IPS-NIHi11 (cell line): Measurements from ENCODE around the gene TUBG2.

ENCODE experiments used
- DNase-seq: peaks from one replicate; pipeline ENCODE4 v3.0.0; 2012; ENCODE audit warnings: mixed read lengths, low spot score

The TUBG2 gene

DNA sequence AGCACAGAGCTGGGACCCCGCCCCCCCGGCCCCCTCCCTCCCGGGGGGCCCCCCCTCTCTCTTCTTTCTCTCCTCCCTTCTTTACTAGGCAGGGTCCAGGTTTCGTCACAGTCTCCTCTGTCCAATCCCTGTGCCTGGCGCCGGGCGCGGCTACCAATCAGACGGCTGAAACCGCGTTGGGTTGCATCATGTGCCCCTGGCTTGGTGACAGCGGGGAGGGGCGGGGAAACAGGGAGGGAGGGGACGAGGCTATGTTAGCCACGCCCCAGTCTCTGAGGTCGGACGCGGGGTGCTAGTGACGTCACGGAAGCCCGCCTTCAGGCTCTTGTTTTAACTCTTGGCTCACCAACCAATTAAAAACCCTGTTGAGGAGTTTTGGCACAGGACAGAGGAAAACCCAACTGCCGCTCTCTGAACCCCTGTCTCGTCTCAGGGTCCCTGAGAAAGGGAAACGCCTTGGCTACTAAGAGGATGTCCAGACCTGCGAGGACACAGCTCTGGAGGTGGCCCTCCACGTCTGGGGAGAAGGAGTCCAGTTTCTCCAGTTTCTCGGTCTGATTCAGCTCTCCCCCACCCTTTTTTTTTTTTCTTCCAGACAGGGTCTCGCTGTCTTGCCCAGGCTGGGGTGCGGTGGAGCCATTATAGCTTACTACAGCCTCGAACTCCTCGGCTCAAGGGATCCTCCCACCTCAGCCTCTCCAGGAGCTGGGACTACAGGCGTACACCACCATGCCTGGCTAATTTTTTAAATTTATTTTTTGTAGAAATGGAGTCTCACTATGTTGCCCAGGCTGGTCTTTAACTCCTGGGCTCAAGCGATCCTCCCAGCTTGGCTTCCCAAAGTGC, 18.2 kb downstream of the TUBG2 start:
- DNase-seq, result peak; percentile 93

DNA sequence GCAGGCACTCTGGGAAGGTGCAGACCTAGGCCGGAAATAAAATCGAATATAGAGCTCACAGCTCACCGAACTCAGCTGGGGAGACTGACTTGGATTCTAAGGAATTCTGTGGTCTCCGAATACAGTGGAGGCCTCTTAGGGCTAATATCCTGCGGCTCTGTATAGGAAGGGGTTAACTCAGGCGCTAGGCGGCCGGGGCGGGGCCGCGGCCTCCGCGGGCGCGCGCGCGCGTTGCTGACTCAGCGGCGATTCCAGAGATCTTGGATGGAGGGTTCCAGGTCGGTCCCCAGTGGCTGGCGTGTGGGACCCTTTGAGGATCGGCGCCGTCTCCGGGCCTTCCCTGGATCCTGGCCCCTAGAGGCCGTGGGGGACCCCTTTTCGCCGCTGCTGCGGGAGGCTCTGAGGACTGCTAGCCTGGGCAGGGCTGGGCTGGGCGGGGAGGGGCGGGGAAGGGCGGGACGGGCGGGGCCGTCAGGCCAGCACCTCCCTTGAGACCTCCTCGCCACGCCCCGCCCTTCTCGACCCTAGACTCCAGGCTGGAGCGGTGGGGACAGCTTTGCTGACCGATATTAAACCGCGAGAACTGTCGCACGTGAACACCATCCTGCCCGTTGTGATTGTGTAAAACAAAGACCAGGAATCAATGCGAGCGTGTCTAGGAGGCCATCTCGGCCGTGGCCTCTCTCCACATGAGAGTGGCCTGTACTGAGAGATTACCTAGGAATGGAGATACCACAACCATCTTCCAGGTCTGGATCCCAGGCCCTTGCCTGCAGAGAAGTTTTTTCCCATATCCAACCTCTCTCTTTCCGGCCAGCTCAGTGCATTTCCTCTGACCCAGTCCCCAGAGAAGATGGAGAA, 19.1 kb downstream of the TUBG2 start:
- DNase-seq, result peak; percentile 83

DNA sequence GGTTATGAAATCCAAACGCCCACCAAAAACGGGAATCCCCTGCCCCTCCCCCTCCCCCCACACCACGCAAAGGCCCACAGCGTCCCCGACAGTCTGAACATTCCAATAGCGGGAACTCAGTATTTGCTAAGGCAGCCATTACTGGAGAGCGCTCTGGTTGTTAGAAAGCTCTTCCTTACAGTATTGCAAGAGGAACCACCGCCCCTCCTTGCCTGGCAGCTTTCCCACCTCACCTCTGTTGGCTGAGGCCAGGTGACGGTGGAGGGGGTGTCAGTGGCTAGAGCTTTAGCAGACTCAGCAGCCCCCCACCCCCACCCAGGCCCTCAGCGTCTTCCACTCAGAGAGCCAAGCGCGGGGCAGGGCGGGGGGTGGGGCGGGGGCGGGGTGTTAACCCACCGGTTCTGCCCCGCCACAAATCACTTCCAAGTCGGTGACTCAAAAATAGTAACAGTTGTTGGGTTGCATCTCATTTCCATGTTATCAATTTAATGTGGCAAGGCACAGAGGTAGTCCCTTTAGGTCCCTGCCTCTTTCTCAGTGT, 19.9 kb downstream of the TUBG2 start:
- DNase-seq, result peak; percentile 36

DNA sequence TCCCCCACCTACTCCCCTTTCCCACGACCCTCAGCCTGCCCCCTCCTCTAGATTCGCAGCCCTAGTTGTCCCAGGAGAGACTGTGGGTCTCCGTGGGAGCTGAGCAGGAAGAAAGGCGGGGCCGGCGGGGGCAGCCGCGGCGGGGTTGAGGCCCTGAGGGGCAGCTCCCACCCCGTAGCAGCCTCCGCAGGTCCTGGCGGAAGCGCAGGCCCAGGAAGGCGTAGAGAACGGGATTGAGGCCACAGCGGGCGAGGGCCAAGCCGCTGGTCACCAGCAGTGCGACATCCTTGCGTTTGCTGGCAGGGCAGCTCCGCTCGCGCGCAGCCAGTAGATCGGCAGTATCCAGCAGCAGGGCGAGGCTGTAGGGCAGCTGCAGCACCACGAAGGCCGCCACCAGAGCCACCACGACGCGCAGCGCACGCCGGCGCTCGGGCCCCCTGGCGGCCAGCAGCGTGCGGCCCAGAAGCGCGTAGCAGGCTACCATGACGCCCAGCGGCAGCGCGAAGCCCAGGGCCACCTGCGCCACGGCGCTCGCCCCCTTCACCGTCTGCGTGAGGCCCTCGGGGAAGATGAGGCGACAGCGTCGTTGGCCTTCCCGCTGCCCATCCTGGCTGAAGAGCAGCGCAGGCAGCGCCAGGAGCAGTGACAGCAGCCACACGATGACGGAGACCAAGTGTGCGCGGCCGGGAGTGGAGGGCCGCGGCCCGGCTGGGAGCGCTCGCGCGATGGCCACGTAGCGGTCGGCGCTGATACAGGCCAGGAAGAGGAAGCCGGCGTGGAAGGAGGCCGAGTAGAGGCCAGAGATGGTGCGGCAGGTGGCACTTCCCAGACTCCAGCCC, 20.6 kb downstream of the TUBG2 start:
- peak; percentile 76 for DNase-seq

DNA sequence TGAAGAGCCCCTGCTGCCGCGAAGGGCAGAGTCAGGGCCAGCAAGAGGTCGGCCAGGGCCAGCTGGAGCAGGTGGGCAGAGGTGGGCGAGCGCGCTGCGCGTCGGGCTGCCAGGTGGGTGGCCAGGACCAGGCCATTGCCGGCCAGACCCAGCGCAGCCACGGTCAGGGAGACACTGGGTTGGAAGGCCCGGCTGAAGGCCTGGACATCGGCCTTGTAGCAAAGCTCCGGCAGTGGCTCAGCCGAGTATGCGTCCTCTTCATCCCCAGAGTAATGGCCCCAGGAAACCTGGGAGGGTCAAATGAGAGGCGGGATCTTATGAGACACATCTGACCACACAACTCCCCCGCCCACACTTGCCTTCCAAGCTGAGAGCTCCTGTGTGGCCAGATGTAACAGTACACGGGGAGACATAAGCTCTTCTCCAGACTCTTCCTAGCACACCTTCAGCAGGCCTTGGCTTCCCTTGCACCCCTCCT, 21.3 kb downstream of the TUBG2 start:
- no peak for DNase-seq

DNA sequence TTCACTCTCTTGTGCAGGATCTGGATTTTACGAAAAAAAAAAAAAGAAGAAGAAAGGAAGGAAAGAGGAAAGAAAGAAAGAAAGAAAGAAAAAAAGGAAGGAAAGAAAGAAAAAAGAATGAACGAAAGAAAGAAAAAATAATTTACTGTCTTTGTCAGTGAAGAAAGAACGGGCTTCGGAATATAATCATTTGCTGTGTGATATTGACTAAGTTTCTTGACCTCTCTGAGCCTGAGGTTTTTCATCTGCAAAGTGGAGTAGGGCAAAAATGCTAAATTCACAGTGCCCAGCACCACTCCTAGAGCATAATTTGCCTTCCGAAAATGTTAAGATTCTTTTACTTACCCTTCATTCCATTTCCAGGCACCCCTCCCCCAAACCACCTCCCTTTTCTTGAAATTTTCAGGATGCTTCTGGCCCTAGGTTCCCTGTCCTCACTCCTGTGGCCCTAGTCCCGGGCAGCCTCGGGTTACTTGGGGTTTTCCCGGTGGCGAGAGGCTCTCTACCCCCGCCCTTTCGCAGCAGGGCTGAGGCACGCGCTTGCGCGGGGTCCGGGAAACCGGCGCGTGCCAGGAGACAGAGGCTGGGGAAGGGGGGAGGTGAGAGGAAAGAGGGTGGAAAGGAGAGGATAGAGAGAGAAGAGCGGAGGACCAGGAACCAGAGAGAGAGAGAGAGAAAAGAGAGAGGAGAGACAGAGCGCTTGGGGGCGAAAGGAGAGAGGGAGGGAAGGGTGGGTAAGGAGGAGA, 23.1 kb downstream of the TUBG2 start, which contains the start of gene CNTNAP1:
TSS of gene CNTNAP1 (plus strand) at position 556 of the 746 bp plus-strand sequence. CDS start 299 bp downstream, outside the sequence.
- DNase-seq, result peak; percentile 74

DNA sequence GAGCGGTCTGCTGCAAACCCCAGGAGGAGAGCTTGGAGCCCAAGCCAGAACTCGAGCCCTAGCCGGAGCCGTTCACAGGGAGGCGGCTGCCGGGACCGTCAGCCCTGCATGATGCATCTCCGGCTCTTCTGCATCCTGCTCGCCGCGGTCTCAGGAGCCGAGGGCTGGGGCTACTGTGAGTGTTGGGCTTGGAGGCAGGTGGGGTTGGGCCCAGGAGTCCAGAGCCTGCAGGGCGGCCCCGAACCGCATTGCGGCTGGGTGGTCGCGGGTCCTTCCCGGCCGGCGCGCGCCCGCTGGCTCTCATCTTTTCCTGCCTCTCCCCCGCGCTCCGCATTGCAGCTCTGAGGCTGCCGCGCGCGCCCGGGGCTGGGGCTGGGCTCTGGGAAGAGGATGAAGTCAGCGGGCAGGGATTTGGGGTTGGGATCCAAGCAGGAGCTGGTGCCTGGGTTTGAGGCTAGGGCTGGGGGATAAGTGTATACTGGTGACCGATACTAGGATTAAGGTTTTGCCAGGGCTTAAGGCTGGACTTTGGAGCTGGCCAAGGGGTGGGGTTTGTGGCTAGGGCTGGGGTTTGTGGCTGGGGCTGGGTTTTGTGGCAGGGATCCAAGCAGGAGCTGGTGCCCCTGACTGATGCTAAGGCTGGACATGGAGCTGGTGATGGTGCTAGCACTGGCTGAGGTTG, 23.8 kb downstream of the TUBG2 start:
- peak; percentile 79 for DNase-seq

DNA sequence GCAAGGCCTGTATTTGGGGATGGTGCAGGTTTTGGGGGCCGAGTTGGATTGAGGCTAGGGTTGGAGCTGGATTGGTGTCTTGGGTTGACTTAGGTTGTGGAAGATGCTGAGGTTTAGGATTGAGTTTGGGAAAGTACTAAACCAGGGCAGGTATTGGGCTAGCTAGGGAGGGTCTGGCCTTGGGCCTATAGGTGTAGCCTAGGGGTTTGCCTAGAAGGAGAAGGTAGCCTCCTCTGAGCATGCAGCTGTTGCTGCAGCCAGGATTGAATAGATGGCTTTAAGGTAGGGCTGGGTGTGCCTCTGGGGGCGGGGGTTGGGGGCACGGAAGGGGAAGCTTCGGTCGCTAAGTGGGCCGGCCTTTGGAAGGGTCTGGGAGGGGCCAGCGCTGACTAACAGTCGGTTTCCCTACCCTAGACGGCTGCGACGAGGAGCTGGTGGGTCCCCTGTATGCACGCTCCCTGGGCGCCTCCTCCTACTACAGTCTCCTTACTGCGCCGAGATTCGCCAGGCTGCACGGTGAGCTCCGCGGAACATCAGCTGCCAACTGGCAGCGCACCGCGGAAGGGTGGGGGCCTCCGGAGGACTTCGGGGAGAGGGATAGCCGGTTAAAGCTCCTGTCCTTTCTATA, 24.4 kb downstream of the TUBG2 start:
- DNase-seq, result peak; percentile 45

DNA sequence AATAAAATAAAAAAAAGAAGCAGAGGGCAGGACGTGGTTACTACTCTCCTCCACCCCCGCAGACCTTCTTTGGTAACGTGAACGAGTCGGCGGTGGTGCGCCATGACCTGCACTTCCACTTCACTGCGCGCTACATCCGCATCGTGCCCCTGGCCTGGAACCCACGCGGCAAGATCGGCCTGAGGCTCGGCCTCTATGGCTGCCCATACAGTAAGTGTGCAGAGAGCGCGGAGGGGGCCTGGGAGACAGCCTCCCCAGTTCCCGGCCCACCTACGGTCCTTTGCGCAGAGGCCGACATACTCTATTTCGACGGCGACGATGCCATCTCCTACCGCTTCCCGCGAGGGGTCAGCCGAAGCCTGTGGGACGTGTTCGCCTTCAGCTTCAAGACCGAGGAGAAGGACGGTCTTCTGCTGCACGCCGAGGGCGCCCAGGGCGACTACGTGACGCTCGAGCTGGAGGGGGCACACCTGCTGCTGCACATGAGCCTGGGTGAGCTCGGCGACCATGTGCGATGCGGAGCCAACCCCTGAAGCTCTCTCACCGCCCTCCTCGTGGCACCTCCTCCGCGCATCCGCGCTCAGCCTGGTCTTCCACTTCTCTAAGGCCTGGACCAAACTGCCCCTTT, 26.0 kb downstream of the TUBG2 start:
- no peak for DNase-seq

DNA sequence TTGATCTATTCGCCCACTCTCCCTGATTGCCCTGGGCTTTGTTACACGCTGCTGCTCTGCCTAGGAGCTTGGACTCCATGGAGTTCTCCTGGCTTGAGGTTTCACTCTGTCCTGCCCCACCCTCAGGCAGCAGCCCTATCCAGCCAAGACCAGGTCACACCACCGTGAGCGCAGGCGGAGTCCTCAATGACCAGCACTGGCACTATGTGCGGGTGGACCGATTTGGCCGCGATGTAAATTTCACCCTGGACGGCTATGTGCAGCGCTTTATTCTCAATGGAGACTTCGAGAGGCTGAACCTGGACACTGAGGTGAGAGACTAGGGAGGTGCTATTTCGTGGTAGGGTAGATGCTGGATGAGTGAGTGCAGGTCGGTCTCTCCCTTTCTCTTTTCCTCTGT, 26.7 kb downstream of the TUBG2 start:
- DNase-seq, result no peak

DNA sequence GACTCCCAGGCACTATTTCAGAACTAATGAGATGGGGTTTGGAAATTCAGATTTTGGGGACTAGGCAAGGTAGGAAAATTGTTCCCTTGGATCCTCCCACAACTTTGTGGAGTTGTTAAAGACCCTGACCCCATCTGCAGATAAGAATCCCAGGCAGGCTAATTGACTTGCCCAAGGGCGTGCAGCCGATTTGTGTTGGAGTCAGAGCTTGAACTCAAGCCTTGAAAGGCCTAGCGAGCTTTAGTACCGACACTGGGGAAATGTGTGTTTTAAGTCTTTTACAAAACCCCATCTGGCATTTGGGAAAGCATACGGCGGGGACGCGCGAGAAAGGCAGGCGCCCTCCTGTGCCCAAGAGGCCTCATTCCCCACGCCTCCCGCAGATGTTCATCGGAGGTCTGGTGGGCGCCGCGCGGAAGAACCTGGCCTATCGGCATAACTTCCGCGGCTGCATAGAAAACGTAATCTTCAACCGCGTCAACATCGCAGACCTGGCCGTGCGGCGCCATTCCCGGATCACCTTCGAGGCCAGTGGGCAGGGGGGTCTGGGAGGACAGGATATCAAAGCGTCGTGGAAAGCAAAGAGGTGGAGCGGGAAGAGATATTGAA, 27.5 kb downstream of the TUBG2 start:
- DNase-seq, result peak; percentile 41

DNA sequence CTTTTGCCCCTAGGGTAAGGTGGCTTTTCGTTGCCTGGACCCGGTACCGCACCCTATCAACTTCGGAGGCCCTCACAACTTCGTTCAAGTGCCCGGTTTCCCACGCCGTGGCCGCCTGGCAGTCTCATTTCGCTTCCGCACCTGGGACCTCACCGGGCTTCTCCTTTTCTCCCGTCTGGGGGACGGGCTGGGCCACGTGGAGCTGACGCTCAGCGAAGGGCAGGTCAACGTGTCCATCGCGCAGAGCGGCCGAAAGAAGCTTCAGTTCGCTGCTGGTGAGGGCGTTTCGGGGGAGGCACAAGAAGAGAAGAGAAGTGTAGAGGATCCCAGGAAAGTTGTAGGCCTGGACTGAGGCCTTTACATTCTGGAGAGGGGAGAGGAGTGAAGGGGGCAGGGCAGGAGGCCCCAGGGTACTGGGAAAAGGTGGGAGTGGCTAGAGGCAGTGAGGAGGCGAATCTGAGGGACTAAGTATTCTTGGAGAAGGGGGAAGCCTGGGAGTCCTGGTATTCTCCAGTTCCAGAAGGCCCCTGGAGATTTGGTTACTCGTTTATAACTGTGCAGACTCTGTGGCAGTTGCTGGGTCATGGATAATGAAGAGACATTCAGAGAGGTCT, 28.7 kb downstream of the TUBG2 start:
- no peak for DNase-seq

DNA sequence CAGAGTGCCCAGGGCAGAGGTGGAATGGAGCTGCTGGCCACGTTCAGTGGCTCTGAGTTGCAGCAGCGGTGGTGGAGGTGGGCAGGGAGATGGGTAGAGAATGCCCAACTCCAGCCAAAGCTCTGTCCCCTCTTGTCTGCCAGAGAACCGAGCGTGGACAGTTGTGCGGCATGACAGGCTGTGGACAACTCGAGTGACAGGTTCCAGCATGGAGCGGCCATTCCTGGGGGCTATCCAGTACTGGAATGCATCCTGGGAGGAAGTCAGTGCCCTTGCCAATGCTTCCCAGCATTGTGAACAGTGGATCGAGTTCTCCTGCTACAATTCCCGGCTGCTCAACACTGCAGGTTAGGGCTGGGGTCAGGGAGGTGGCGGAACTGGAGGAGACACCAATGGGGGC, 31.5 kb downstream of the TUBG2 start:
- no peak for DNase-seq

DNA sequence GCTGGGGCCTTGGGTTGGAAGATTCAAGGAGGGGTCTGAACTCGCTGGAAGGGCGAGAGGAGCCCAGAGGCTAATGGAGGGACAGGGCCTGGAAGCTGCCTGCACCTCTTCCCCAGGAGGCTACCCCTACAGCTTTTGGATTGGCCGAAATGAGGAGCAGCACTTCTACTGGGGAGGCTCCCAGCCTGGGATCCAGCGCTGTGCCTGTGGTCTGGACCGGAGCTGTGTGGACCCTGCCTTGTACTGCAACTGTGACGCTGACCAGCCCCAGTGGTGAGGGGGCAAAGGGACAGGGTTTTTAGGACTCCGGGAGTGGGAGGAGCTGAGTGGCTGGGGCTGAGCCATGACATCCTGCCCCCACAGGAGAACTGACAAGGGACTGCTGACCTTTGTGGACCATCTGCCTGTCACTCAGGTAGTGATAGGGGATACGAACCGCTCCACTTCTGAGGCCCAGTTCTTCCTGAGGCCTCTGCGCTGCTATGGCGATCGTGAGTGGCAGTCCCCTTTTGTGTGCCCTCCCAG, 32.0 kb downstream of the TUBG2 start:
- no peak for DNase-seq

DNA sequence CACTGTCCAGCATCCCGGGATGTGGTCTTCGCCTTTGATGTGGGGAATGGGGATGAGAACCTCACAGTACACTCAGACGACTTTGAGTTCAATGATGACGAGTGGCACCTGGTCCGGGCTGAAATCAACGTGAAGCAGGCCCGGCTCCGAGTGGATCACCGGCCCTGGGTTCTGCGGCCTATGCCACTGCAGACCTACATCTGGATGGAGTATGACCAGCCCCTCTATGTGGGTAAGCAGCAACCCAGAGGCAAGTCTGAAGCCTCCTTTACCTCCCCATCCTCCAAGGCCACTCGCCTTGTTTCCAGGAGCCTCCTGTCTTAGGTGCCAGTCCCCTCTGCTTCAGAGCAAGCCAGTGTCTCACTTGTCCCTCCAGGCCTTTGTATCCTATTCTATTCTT, 33.4 kb downstream of the TUBG2 start:
- DNase-seq, result no peak

DNA sequence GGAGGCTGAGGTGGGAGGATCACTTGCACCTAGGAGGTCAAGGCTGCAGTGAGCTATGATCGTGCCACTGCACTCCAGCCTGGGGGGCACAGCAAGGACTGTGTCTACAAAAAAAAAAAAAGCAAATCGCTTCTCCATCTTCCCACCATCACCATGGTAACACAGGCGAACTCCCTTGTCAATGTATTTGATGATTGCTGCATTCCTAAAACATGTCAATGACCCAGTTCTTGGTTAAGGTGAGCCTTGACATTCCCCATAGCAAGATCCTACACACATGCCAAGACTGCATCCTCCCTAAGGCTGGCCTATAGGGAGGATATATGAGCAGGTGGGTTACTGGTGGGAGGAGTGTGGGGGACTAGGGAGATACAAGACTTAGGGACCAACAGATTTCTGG, 35.4 kb downstream of the TUBG2 start:
- DNase-seq, result no peak

DNA sequence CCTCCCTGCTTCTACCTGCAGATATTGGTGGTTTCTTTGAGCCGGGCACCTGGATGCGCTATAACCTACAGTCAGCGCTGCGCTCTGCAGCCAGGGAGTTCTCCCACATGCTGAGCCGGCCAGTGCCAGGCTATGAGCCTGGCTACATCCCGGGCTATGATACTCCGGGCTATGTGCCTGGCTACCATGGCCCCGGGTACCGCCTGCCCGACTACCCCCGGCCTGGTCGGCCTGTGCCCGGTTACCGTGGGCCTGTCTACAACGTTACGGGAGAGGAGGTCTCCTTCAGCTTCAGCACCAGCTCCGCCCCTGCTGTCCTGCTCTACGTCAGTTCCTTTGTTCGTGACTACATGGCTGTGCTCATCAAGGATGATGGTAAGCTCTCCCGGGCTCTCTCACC, 36.4 kb downstream of the TUBG2 start:
- no peak for DNase-seq

DNA sequence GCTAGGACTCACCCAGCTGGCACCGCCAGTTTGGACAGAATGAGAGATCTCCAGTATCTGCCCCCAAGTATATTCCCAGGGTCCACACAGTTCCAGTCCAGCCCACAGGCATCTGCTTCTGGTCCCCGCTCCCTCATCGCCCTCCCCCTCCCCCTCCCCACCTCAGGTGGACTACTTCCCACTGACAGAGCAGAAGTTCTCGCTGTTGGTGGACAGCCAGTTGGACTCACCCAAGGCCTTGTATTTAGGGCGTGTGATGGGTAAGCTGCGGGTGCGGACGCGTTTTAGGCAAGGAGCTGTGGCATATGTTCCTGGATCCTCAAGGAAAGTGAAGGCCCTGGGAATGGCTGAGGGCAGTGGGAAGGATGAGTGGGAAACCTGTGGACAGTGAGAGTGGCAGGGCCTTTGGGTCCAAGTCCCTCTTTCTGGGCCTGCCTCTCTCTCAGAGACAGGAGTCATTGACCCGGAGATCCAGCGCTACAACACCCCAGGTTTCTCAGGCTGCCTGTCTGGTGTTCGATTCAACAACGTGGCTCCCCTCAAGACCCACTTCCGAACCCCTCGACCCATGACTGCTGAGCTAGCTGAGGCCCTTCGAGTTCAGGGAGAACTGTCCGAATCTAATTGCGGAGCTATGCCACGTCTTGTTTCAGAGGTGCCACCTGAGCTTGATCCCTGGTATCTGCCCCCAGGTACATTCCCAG, 38.2 kb downstream of the TUBG2 start:
- DNase-seq, result no peak
